Measurements from ENCODE around the gene TAF8.

TAF8 gene

DNA sequence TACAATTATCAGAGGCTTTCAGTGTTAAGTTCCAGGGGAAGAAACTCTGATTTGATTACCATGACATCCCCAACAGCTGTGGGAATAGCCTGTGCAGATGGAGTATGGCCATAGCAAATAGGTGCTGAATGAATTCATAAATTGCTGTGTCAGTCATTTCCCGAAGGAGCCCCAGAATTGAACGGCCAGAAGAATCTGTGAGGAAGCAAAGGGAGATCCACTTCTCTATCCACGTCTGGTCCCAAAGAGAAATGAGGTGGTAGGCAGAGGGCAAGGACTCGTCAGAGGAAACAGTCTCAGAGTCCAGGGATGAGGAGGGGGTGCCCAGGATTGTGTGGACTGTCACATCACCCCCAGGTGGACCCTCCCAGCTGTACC lies 3.1 kb upstream of the TAF8 start:
- ChIA-PET POLR2A (interaction anchor here (1.9 kb wide), 1 partner anchor 126 kb away, joined by 4 read pairs; the partner anchor contains the start of genes BYSL and MED20), CTCF (interaction anchor here (8.6 kb wide), 1 partner anchor 260 kb away, joined by 37 read pairs; the partner anchor contains the start of gene TOMM6)
- DNase-seq (ENCODE audit: extremely low spot score): no peak
- no peak for TF ChIP-seq SUZ12 (IDR thresholded peaks at IDR 0.05)
- no peak for TF ChIP-seq ZNF384 (IDR thresholded peaks at IDR 0.05)
- no peak for TF ChIP-seq L3MBTL2 (conservative IDR thresholded peaks at IDR 0.05)
- no peak for TF ChIP-seq LEF1 (IDR thresholded peaks at IDR 0.05; ENCODE audit: borderline replicate concordance)
- no peak for TF ChIP-seq PKNOX1 (IDR thresholded peaks at IDR 0.05)
- TF ChIP-seq BHLHE40 (IDR thresholded peaks at IDR 0.05; ENCODE audit: borderline replicate concordance): no peak

GRCh38 chr6:42047790-42048405 lies 2.4 kb upstream of the TAF8 start:
- CTCF ChIA-PET: interaction anchor here (1.6 to 8.6 kb wide), 2 partner anchors 109 to 261 kb away, joined by 5 to 37 read pairs; partner anchors contain the start of gene TOMM6
- POLR2A ChIA-PET: interaction anchor here (0.9 to 1.7 kb wide), 3 partner anchors 95 to 261 kb away, joined by 3 to 6 read pairs (median 4); partner anchors contain the start of genes C6orf132, TOMM6 and USP49
- no peak for TF ChIP-seq LEF1 (IDR thresholded peaks at IDR 0.05; ENCODE audit: borderline replicate concordance)
- no peak for TF ChIP-seq ELF4 (IDR thresholded peaks at IDR 0.05)
- no peak for DNase-seq (ENCODE audit: extremely low spot score)

- DNase-seq (ENCODE audit: extremely low spot score): no peak
- ChIA-PET CTCF (interaction anchor here (1.6 to 2.8 kb wide), 2 partner anchors 110 to 263 kb away, joined by 5 to 10 read pairs; no protein-coding TSS in a partner anchor), POLR2A (interaction anchor here (0.8 to 2.0 kb wide), 5 partner anchors 99 to 316 kb away, joined by 3 to 6 read pairs (median 5); partner anchors contain the start of genes TOMM6 and USP49)
- TF ChIP-seq BHLHE40 (IDR thresholded peaks at IDR 0.05; ENCODE audit: borderline replicate concordance): no peak
Observed at GRCh38 chr6:42049116-42049809, 1.1 kb upstream of the TAF8 start.

DNA sequence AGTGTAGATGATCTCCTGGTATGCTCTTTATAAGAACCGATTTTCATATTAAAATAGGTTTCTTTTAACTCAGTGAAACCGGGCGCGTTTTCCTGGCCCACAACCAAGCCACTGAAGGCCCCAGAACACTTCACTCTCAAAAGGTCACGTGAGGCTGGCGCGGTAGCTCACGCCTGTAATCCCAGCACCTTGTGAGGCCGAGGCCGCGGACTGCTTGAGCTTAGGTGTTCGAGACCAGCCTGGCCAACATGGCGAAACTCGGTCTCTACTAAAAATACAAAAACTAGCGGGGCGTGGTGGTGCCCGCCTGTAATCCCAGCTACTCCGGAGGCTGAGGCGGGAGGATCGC lies 402 bp upstream of the TAF8 start:
- TF ChIP-seq LEF1 (IDR thresholded peaks at IDR 0.05; ENCODE audit: borderline replicate concordance): no peak
- no peak for TF ChIP-seq FOXK2 (IDR thresholded peaks at IDR 0.05)
- no peak for TF ChIP-seq TARDBP (IDR thresholded peaks at IDR 0.05)
- no peak for TF ChIP-seq NFRKB (IDR thresholded peaks at IDR 0.05)
- TF ChIP-seq SP1 (IDR thresholded peaks at IDR 0.05): no peak
- no peak for TF ChIP-seq ELF4 (IDR thresholded peaks at IDR 0.05)
- no peak for TF ChIP-seq ZNF384 (IDR thresholded peaks at IDR 0.05)
- no peak for TF ChIP-seq CTBP1 (IDR thresholded peaks at IDR 0.05; ENCODE audit: borderline replicate concordance)
- no peak for TF ChIP-seq FOXA1 (IDR thresholded peaks at IDR 0.05)
- no peak for TF ChIP-seq FOXM1 (IDR thresholded peaks at IDR 0.05; ENCODE audit: borderline replicate concordance)
- TF ChIP-seq PKNOX1 (IDR thresholded peaks at IDR 0.05): no peak
- TF ChIP-seq L3MBTL2 (conservative IDR thresholded peaks at IDR 0.05): no peak
- TF ChIP-seq BHLHE40 (IDR thresholded peaks at IDR 0.05; ENCODE audit: borderline replicate concordance): no peak
- no peak for TF ChIP-seq ARNT (IDR thresholded peaks at IDR 0.05)
- TF ChIP-seq HDGF (IDR thresholded peaks at IDR 0.05; ENCODE audit: borderline replicate concordance): no peak
- TF ChIP-seq SUZ12 (IDR thresholded peaks at IDR 0.05): no peak
- POLR2A ChIA-PET: interaction anchor here (0.7 to 2.0 kb wide), 8 partner anchors 11 to 316 kb away, joined by 3 to 13 read pairs (median 5); partner anchors contain the start of gene TOMM6
- CTCF ChIA-PET: interaction anchor here (2.8 kb wide), 1 partner anchor 264 kb away, joined by 10 read pairs; no protein-coding TSS in a partner anchor
- no peak for DNase-seq (ENCODE audit: extremely low spot score)

GRCh38 chr6:42051268-42051653 lies 937 bp downstream of the TAF8 start:
- TF ChIP-seq ARNT (IDR thresholded peaks at IDR 0.05) (no peak), NFRKB (IDR thresholded peaks at IDR 0.05) (no peak), FOXA1 (IDR thresholded peaks at IDR 0.05) (no peak), SUZ12 (IDR thresholded peaks at IDR 0.05) (no peak), CTBP1 (IDR thresholded peaks at IDR 0.05; ENCODE audit: borderline replicate concordance) (no peak), LEF1 (IDR thresholded peaks at IDR 0.05; ENCODE audit: borderline replicate concordance) (no peak), ELF4 (IDR thresholded peaks at IDR 0.05) (no peak), FOXK2 (IDR thresholded peaks at IDR 0.05) (no peak)
- POLR2A ChIA-PET: interaction anchor here (0.6 to 2.0 kb wide), 12 partner anchors 10 to 698 kb away, joined by 3 to 13 read pairs (median 4); partner anchors contain the start of gene TOMM6
- CTCF ChIA-PET: interaction anchor here (0.7 to 2.8 kb wide), 3 partner anchors 163 to 1156 kb away, joined by 4 to 10 read pairs (median 5); no protein-coding TSS in a partner anchor
- no peak for DNase-seq (ENCODE audit: extremely low spot score)

DNA sequence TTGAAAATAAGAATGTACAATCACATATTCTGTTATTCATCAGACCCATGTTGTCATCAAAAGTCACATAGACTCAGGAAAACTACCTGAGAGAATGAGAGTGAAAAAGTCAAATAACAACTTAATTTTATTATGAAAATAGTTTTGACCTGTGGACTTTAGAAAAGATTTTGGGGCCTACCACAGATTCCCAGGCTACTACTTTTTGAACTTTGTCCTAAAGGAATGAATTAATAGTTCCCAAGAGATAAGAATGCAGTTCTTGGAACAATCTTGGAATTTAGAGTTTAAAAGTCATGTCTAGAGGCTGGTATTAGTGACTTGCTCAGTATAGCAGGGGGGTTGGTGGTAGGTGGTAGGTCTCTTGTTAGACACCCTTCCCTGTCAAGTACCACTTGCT lies 3.3 kb downstream of the TAF8 start:
- CTCF ChIA-PET: no interaction called here
- DNase-seq (ENCODE audit: extremely low spot score): no peak
- no peak for TF ChIP-seq ELF4 (IDR thresholded peaks at IDR 0.05)
- no peak for TF ChIP-seq CTBP1 (IDR thresholded peaks at IDR 0.05; ENCODE audit: borderline replicate concordance)
- no peak for TF ChIP-seq LEF1 (IDR thresholded peaks at IDR 0.05; ENCODE audit: borderline replicate concordance)
- TF ChIP-seq FOXA1 (IDR thresholded peaks at IDR 0.05): no peak
- no peak for TF ChIP-seq FOXM1 (IDR thresholded peaks at IDR 0.05; ENCODE audit: borderline replicate concordance)
- TF ChIP-seq NFRKB (IDR thresholded peaks at IDR 0.05): no peak
- TF ChIP-seq ARNT (IDR thresholded peaks at IDR 0.05): no peak
- no peak for TF ChIP-seq L3MBTL2 (conservative IDR thresholded peaks at IDR 0.05)
- no peak for TF ChIP-seq SUZ12 (IDR thresholded peaks at IDR 0.05)
- POLR2A ChIA-PET: no interaction called here

DNA sequence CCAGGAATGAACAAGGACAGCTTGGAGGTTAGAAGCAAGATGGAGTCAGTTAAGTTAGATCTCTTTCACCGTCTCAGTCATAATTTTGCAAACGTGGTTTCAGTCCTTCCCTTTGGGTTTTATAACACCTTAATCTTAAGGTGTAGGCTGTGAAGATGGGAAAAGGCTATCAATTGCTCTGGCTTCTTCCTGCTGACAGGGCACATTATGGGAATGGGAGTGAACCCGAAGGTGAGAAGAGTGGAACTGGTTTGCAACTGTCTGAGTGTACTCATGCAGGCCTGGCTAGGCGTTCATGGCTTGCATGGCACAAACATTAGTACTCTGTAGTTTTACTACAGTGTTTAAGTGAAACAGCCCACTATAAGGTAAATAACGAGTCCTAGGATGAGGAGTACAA lies 9.4 kb downstream of the TAF8 start:
- POLR2A ChIA-PET: no interaction called here
- TF ChIP-seq FOXK2 (IDR thresholded peaks at IDR 0.05) (no peak), ELF4 (IDR thresholded peaks at IDR 0.05) (no peak), PKNOX1 (IDR thresholded peaks at IDR 0.05) (no peak), CTBP1 (IDR thresholded peaks at IDR 0.05; ENCODE audit: borderline replicate concordance) (no peak), L3MBTL2 (conservative IDR thresholded peaks at IDR 0.05) (no peak), BHLHE40 (IDR thresholded peaks at IDR 0.05; ENCODE audit: borderline replicate concordance) (no peak)
- CTCF ChIA-PET: no interaction called here
- DNase-seq (ENCODE audit: extremely low spot score): no peak
